Breast epithelium (tissue), 4 donors: Measurements from ENCODE around the gene MAPK8. TPM values are rescaled to one million over a fixed set of nuclear protein-coding genes. Genes with fewer than 3 reads are reported as not detected.
"Not testable (repeated sequence)": the region's sequence is repeated elsewhere in the genome, so short reads cannot be mapped to it uniquely, and the experiment has no call there.

Experiments used
- DNase-seq, 2 donors: peaks; one replicate each; pipeline ENCODE4 v3.0.0-alpha.2; 2019; ENCODE audit warnings: low spot score in 2 of 2
- H3K27ac ChIP-seq, 2 donors: fragments of 200-600 bp; sonication (generic) in 1 of 2; one replicate each; pipeline ENCODE4 v1.5.1; 2016 to 2019; ENCODE audit warnings: mild to moderate bottlenecking in 1 of 2
- H3K27me3 ChIP-seq, 2 donors: fragments of 200-600 bp; sonication (generic) in 1 of 2; one replicate each; pipeline versions ENCODE4 v1.5.1 to v1.6.0; 2017 to 2019; ENCODE audit warnings: control low read depth in 1 of 2, mild to moderate bottlenecking in 1 of 2
- H3K36me3 ChIP-seq: fragments of 200-600 bp; one replicate; pipeline ENCODE4 v1.5.1; 2019
- H3K4me1 ChIP-seq, 2 donors: fragments of 200-600 bp; sonication (generic); one replicate each; pipeline ENCODE4 v1.5.1; 2016 to 2019; ENCODE audit warnings: control low read depth in 1 of 2
- H3K4me3 ChIP-seq, 3 donors: fragments of 200-600 bp; sonication (generic); 1 replicate in 2 of 3; 2 replicates in 1 of 3; pipeline ENCODE4 v1.5.1; 2016 to 2019; ENCODE audit warnings: mild to moderate bottlenecking in 3 of 3, moderate library complexity in 2 of 3
- H3K9me3 ChIP-seq, 2 donors: fragments of 200-600 bp; sonication (generic) in 1 of 2; one replicate each; pipeline ENCODE4 v1.5.1; 2016 to 2019; ENCODE audit warnings: control low read depth in 1 of 2
- CTCF ChIP-seq, 3 donors: fragments of 450-650 bp; IDR thresholded peaks; one replicate each; pipeline ENCODE4 v1.5.1; 2016 to 2017; ENCODE audit warnings: antibody characterized with exemption in 3 of 3, mild to moderate bottlenecking in 3 of 3, moderate library complexity in 3 of 3
- POLR2A ChIP-seq: fragments of 450-650 bp; IDR thresholded peaks from one replicate; pipeline ENCODE4 v1.6.1; 2016; ENCODE audit warnings: antibody characterized with exemption, mild to moderate bottlenecking, moderate library complexity
- POLR2AphosphoS5 ChIP-seq, 3 donors: sonication (generic); formaldehyde crosslinking; IDR thresholded peaks; one replicate each; pipeline ENCODE4 v1.6.1; 2017; ENCODE audit warnings: antibody characterized with exemption in 3 of 3
- intact Hi-C: fragments of 100-400 bp; cut with DNase I; formaldehyde crosslinking; loops from one replicate; pipeline ENCODE4 v1.15.1; 2023; ENCODE audit warnings: low total_unique reads
- total RNA-seq, 3 donors: library from RNA; depleted of rRNA; stranded (reverse); fragments of >200 nt; gene quantifications; one replicate each; pipeline ENCODE4 v1.1.0, GENCODE V29; 2016

MAPK8 gene
- total RNA-seq, 3 donors from 2014 or later = 52.5 to 108 (median 74.1) TPM

GRCh38 chr10:48416584-48417232 is 110.2 kb downstream of the MAPK8 start:
- Histone ChIP-seq H3K9me3 (peaks cover 12 to 15% of the 10 kb centered on the region in 2 donors), H3K27me3 (no peaks in the 10 kb centered on the region), H3K4me3 (no peak overlapping the region), H3K36me3 (no peaks in the 10 kb centered on the region), H3K27ac (no peak overlapping the region), H3K4me1 (no peaks in the 10 kb centered on the region)
- no peak for TF ChIP-seq POLR2AphosphoS5 (IDR thresholded peaks at IDR 0.05)
- TF ChIP-seq CTCF (IDR thresholded peaks at IDR 0.05) = no peak
- TF ChIP-seq POLR2A = no peak
- intact Hi-C loops = no loop called here
- DNase-seq = no peak

GRCh38 chr10:48417374-48417773 is 110.9 kb downstream of the MAPK8 start:
- no peak overlapping the region for H3K4me3 ChIP-seq
- TF ChIP-seq CTCF (IDR thresholded peaks at IDR 0.05) (no peak), POLR2AphosphoS5 (IDR thresholded peaks at IDR 0.05) (no peak), POLR2A (no peak)
- no peak for DNase-seq
- H3K9me3 ChIP-seq = peaks cover 5 to 8% of the 10 kb centered on the region in 2 donors
- no peaks in the 10 kb centered on the region for H3K4me1 ChIP-seq
- no peaks in the 10 kb centered on the region for H3K36me3 ChIP-seq
- no peaks in the 10 kb centered on the region for H3K27me3 ChIP-seq
- intact Hi-C loops = no loop called here
- no peak overlapping the region for H3K27ac ChIP-seq

- Histone ChIP-seq H3K36me3 (peaks cover under 1% of the 10 kb centered on the region), H3K4me3 (no peak overlapping the region), H3K4me1 (no peaks in the 10 kb centered on the region), H3K27me3 (no peaks in the 10 kb centered on the region), H3K27ac (no peak overlapping the region), H3K9me3 (no peaks in the 10 kb centered on the region)
- intact Hi-C loops = no loop called here
- DNase-seq = no peak
- TF ChIP-seq CTCF (IDR thresholded peaks at IDR 0.05) (no peak), POLR2A (no peak), POLR2AphosphoS5 (IDR thresholded peaks at IDR 0.05) (no peak)
These were observed 111.8 kb downstream of the MAPK8 start for GRCh38 chr10:48418189-48418788.

GRCh38 chr10:48419714-48420113 is 113.2 kb downstream of the MAPK8 start:
- intact Hi-C loops = no loop called here
- H3K4me1 ChIP-seq = no peaks in the 10 kb centered on the region

GRCh38 chr10:48421862-48422261 is 115.4 kb downstream of the MAPK8 start:
- peaks cover 10% of the 10 kb centered on the region for H3K36me3 ChIP-seq
- H3K27me3 ChIP-seq, DNase-seq, intact Hi-C loops, H3K27ac ChIP-seq, H3K4me3 ChIP-seq, H3K4me1 ChIP-seq, H3K9me3 ChIP-seq: not testable (repeated sequence)

More at GRCh38 chr10:48419714-48420113, 113.2 kb downstream of the MAPK8 start:
- no peaks in the 10 kb centered on the region for H3K27me3 ChIP-seq
- no peak for DNase-seq
- H3K4me3 ChIP-seq = no peak overlapping the region
- no peak for TF ChIP-seq POLR2AphosphoS5 (IDR thresholded peaks at IDR 0.05)
- H3K27ac ChIP-seq = no peak overlapping the region
- no peaks in the 10 kb centered on the region for H3K9me3 ChIP-seq
- H3K36me3 ChIP-seq = peaks cover 6% of the 10 kb centered on the region

GRCh38 chr10:48423884-48424283 is 117.4 kb downstream of the MAPK8 start:
- no peak overlapping the region for H3K27ac ChIP-seq
- no peaks in the 10 kb centered on the region for H3K4me1 ChIP-seq
- intact Hi-C loops = no loop called here
- no peaks in the 10 kb centered on the region for H3K9me3 ChIP-seq
- DNase-seq = no peak
- peaks cover 14% of the 10 kb centered on the region for H3K36me3 ChIP-seq
- TF ChIP-seq POLR2AphosphoS5 (IDR thresholded peaks at IDR 0.05) (no peak), CTCF (IDR thresholded peaks at IDR 0.05) (no peak), POLR2A (no peak)
- no peak overlapping the region for H3K4me3 ChIP-seq
- H3K27me3 ChIP-seq = no peaks in the 10 kb centered on the region
